Calu3 (cell line): ENCODE measurements around the gene CRYBG1. TPM values are rescaled to one million over a fixed set of nuclear protein-coding genes. Genes with fewer than 3 reads are reported as not detected.

ENCODE experiments used
- BruUV-seq: library from RNA; stranded (reverse); fragments of 400-500 nt; replicated peaks from 2 replicates; lab custom pipeline; 2021; lab: Mats Ljungman, UMichigan
- CTCF ChIA-PET: fragments of 300-600 bp; sonication (Branson Sonifier 250); formaldehyde crosslinking; loops from one replicate; lab custom pipeline; 2022; ENCODE audit warnings: antibody characterized with exemption; lab: Charles Lee
- DNase-seq: peaks from one replicate; pipeline ENCODE4 v3.0.0; 2022
- H3K27ac Mint-ChIP-seq: one replicate; pipeline ENCODE4 v1.8.0; 2022; ENCODE audit warnings: mixed read lengths; ENCODE audit not compliant: unreplicated experiment
- H3K27me3 Mint-ChIP-seq: one replicate; pipeline ENCODE4 v1.8.0; 2022; ENCODE audit warnings: mixed read lengths; ENCODE audit not compliant: unreplicated experiment
- H3K36me3 Mint-ChIP-seq: one replicate; pipeline ENCODE4 v1.8.0; 2022; ENCODE audit warnings: mild to moderate bottlenecking, moderate library complexity, mixed read lengths; ENCODE audit not compliant: insufficient read depth, unreplicated experiment
- H3K4me1 Mint-ChIP-seq: one replicate; pipeline ENCODE4 v1.8.0; 2022; ENCODE audit warnings: mild to moderate bottlenecking, low read depth, mixed read lengths; ENCODE audit not compliant: unreplicated experiment
- H3K4me3 Mint-ChIP-seq: one replicate; pipeline ENCODE4 v1.8.0; 2022; ENCODE audit warnings: mild to moderate bottlenecking, low read depth, moderate library complexity, mixed read lengths; ENCODE audit not compliant: unreplicated experiment
- H3K9me3 Mint-ChIP-seq: one replicate; pipeline ENCODE4 v1.8.0; 2022; ENCODE audit warnings: low read depth, mixed read lengths; ENCODE audit not compliant: unreplicated experiment
- CTCF ChIP-seq: fragments of 200-600 bp; IDR thresholded peaks from one replicate; pipeline ENCODE4 v1.8.0; 2022; ENCODE audit warnings: antibody characterized with exemption; ENCODE audit not compliant: unreplicated experiment
- intact Hi-C: fragments of 100-400 bp; cut with micrococcal nuclease; formaldehyde crosslinking; loops from one replicate; pipeline ENCODE4 v1.10.0; 2022; ENCODE audit not compliant: unreplicated experiment
- total RNA-seq: library from RNA; stranded (reverse); gene quantifications from 2 replicates; pipeline ENCODE4 v1.2.3, GENCODE V29; 2022

The CRYBG1 gene
- total RNA-seq, 1 experiment from 2014 or later, result 40.7 TPM

DNA sequence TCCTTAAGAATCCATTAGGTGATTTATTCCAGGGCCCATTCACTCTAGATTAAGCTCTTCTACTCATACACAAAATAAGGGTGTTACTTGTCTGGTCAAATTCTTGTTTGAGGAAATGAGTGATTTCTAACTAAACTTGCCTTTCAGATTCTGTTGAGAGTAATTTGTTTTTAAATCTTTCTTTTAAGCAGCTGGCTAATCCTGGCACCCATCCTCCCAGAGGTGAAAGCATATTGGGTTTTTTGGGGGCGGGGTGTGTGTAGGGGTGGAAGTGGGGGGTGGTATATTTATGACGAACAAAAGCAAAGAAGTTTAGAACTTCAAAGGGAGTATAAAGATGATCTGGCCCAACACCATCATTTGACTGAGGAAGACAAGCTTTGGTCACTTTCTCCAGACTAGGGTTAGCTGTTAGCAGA is 174.1 kb downstream of the CRYBG1 start:
- Mint-ChIP-seq H3K9me3 (no peaks in the 10 kb centered on the region), H3K27ac (no peak overlapping the region), H3K4me3 (no peak overlapping the region), H3K36me3 (peaks cover 34% of the 10 kb centered on the region), H3K27me3 (no peaks in the 10 kb centered on the region), H3K4me1 (peaks cover 41% of the 10 kb centered on the region)
- CTCF ChIA-PET, result interaction anchor here (0.7 kb wide), 1 partner anchor 15 kb away, joined by 3 read pairs; no protein-coding TSS in a partner anchor
- no TSS peak for BruUV-seq
- DNase-seq, result no peak
- no peak for TF ChIP-seq CTCF
- intact Hi-C loops, result no loop called here

- CTCF ChIA-PET, result no interaction called here
- no peak overlapping the region for H3K4me3 Mint-ChIP-seq
- no TSS peak for BruUV-seq
- TF ChIP-seq CTCF, result no peak
- H3K27me3 Mint-ChIP-seq, result no peaks in the 10 kb centered on the region
- no peaks in the 10 kb centered on the region for H3K9me3 Mint-ChIP-seq
- peaks cover 34% of the 10 kb centered on the region for H3K36me3 Mint-ChIP-seq
- no peak overlapping the region for H3K27ac Mint-ChIP-seq
- intact Hi-C loops, result no loop called here
- DNase-seq, result no peak
- peaks cover 37% of the 10 kb centered on the region for H3K4me1 Mint-ChIP-seq
Measured at GRCh38 chr6:106535012-106535411, 174.5 kb downstream of the CRYBG1 start.

GRCh38 chr6:106536357-106536756 is 175.8 kb downstream of the CRYBG1 start:
- Mint-ChIP-seq H3K4me3 (no peak overlapping the region), H3K4me1 (peaks cover 24% of the 10 kb centered on the region), H3K27ac (no peak overlapping the region), H3K27me3 (no peaks in the 10 kb centered on the region), H3K36me3 (peaks cover 23% of the 10 kb centered on the region), H3K9me3 (no peaks in the 10 kb centered on the region)
- no TSS peak for BruUV-seq
- TF ChIP-seq CTCF, result no peak
- CTCF ChIA-PET, result no interaction called here
- DNase-seq, result no peak
- intact Hi-C loops, result no loop called here

- intact Hi-C loops, result no loop called here
- Mint-ChIP-seq H3K4me1 (peaks cover 21% of the 10 kb centered on the region), H3K9me3 (no peaks in the 10 kb centered on the region), H3K36me3 (peaks cover 23% of the 10 kb centered on the region), H3K27me3 (no peaks in the 10 kb centered on the region), H3K27ac (no peak overlapping the region), H3K4me3 (no peak overlapping the region)
- CTCF ChIA-PET, result no interaction called here
- no peak for TF ChIP-seq CTCF
- DNase-seq, result no peak
- BruUV-seq, result no TSS peak
Measured at GRCh38 chr6:106536851-106537250, 176.3 kb downstream of the CRYBG1 start.
